ENCODE data around the gene CRX. TPM values are rescaled to one million over a fixed set of nuclear protein-coding genes. Genes with fewer than 3 reads are reported as not detected.
"Not testable (repeated sequence)": the region's sequence is repeated elsewhere in the genome, so short reads cannot be mapped to it uniquely, and the experiment has no call there.

CRX gene
- total and polyA plus RNA-seq, 5 experiments from 2014 or later = not detected

DNA sequence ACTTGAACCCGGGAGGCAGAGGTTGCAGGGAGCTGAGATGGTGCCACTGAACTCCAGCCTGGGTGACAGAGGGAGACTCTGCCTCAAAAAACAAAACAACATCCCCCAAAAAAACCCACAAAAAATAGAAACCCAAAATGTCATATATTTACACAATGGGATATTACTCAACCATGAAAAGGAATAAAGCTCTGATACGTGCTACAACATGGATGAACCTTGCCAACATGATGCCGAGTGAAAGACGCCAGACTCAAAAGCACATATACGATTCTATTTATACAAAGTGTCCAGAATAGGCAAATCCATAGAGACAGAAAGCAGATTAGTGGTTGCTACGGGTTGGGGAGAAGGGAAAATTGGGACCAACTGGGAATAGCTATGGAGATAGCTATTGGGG lies 15.3 kb upstream of the CRX start:
- Mint-ChIP-seq H3K9me3 (no peaks in the 10 kb centered on the region), H3K4me3 (no peak overlapping the region), H3K36me3 (no peaks in the 10 kb centered on the region), H3K4me1 (no peaks in the 10 kb centered on the region), H3K27ac (no peak overlapping the region), H3K27me3 (peaks cover 0 to 7% (median 2%) of the 10 kb centered on the region in 5 donors)
- no peak for DNase-seq
- POLR2A ChIA-PET = no interaction called here
- no peak for ATAC-seq

DNA sequence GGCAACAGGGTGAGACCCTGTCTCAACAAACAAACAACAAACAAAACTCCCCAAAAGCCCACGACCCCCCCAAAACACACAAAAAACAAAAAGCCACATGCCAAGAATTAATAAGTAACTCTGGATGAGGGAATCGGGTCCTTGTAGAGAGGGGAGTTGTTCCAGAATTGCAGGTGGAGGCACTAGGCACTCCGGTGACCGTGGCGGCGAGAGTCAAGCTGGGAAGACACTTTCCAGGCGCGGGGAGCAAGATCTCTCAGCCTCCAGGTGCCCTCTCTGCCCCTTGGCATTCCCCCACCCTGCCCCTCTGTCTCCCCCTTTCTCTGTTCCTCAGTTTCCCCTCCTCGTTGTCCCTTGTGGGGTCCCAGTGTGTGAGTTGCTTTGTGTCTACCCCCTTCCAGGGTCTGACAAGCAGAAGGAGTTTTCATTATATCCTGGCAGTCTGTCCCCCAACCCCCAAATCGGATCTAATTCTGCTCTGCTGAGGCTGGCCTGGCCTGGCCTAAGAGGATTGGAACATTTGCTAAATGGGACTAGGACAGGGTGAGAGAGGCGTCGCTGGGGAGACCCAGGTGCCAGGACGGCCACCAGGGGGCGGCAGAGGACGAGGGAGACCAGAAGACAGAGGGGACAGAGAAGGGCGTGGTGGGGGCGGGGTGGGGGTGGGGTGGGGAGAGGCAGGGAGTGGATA lies 8.3 kb upstream of the CRX start:
- DNase-seq = peak; percentile 47 to 87 (median 70)
- H3K4me3 Mint-ChIP-seq = no peak overlapping the region
- H3K4me1 Mint-ChIP-seq = peaks cover 0 to 6% (median under 1%) of the 10 kb centered on the region in 4 donors
- POLR2A ChIA-PET = no interaction called here
- no peaks in the 10 kb centered on the region for H3K36me3 Mint-ChIP-seq
- peak; percentile 71 to 76 for ATAC-seq
- H3K27ac Mint-ChIP-seq = peak overlapping the region in 1 of 10 donors; percentile 45
- no peaks in the 10 kb centered on the region for H3K9me3 Mint-ChIP-seq
- peaks cover 4 to 15% (median 8%) of the 10 kb centered on the region in 5 donors for H3K27me3 Mint-ChIP-seq

DNA sequence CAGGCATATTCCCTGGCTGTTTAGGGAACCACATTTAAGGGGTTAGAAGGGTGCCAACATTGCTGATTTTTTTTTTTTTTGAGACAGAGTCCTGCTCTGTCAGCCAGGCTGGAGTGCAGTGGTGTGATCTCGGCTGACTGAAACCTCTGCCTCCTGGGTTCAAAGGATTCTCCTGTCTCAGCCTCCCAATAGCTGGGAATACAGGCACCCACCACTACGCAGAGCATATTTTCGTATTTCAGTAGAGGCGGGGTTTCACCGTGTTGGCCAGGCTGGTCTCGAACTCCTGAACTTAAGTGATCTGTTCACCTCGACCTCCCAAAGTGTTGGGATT lies 7.8 kb upstream of the CRX start:
- Mint-ChIP-seq H3K9me3 (no peaks in the 10 kb centered on the region), H3K27me3 (peaks cover 9 to 19% (median 13%) of the 10 kb centered on the region in 5 donors), H3K4me3 (no peak overlapping the region), H3K4me1 (peaks cover 0 to 6% (median under 1%) of the 10 kb centered on the region in 4 donors), H3K36me3 (no peaks in the 10 kb centered on the region), H3K27ac (no peak overlapping the region)
- DNase-seq (peak in 1 of 10 donors; percentile 8), ATAC-seq (no peak)
- POLR2A ChIA-PET = no interaction called here

DNA sequence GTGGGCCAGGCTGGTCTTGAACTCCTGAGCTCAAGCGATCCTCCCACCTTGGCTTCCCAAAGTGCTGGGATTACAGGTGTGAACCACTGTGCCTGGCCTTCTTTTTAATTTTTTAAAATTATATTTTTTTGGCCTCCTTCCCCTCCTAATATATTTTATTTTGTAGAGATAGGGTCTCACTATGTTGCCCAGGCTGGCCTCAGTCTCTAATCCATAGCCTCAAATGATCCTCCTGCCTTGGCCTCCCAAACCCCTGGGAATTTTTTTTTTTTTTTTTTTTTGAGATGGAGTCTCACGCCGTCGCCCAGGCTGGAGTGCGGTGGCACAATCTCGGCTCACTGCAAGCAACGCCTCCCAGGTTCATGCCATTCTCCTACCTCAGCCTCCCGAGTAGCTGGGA lies 5.5 kb upstream of the CRX start:
- not testable (repeated sequence) for H3K27ac Mint-ChIP-seq

DNA sequence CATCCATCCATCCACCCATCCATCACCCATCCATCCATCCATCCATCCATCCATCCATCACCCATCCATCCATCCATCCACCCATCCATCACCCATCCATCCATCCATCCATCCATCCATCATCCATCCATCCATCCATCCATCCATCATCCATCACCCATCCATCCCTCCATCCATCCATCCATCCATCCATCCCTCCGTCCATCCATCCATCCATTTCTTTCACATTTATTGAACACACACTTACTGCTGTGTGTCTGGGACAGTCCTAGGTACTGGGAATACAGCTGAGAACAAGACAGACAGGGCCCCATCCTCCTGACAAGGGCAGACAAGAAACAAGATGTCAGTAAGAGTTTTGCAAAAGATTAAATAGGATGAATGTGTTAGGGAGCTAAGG lies 3.5 kb upstream of the CRX start:
- POLR2A ChIA-PET, H3K4me3 Mint-ChIP-seq, H3K4me1 Mint-ChIP-seq, H3K36me3 Mint-ChIP-seq, H3K27ac Mint-ChIP-seq, H3K9me3 Mint-ChIP-seq, ATAC-seq, DNase-seq: not testable (repeated sequence)
- H3K27me3 Mint-ChIP-seq = peaks cover 20 to 48% (median 40%) of the 10 kb centered on the region in 5 donors

More for the DNA sequence above, 5.5 kb upstream of the CRX start:
- POLR2A ChIA-PET, H3K9me3 Mint-ChIP-seq, H3K4me1 Mint-ChIP-seq, ATAC-seq, H3K4me3 Mint-ChIP-seq, H3K36me3 Mint-ChIP-seq, DNase-seq: not testable (repeated sequence)
- H3K27me3 Mint-ChIP-seq = peaks cover 20 to 36% (median 34%) of the 10 kb centered on the region in 5 donors

DNA sequence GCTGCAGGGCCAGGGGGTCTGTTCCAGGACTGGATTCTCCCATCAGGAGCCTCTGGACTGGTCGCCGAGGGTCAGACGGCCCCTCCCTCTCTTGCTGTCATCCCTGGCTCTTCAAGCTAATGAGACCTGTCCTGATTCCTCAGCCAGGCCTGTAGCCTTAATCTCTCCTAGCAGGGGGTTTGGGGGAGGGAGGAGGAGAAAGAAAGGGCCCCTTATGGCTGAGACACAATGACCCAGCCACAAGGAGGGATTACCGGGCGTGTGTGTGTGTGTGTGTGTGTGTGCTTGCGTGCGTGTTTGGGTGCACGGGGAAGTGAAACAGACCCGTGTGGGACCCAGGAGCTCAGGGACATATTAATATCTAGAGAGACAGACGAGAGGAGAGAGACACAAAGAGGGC lies 1.9 kb upstream of the CRX start:
- no peak overlapping the region for H3K4me3 Mint-ChIP-seq
- peaks cover 0 to 6% (median 0%) of the 10 kb centered on the region in 4 donors for H3K4me1 Mint-ChIP-seq
- ATAC-seq (no peak), DNase-seq (no peak)
- H3K27ac Mint-ChIP-seq = peak overlapping the region in 1 of 10 donors; percentile 8
- H3K27me3 Mint-ChIP-seq = peaks cover 20 to 45% (median 38%) of the 10 kb centered on the region in 5 donors
- H3K9me3 Mint-ChIP-seq = no peaks in the 10 kb centered on the region
- no peaks in the 10 kb centered on the region for H3K36me3 Mint-ChIP-seq
- POLR2A ChIA-PET = no interaction called here

DNA sequence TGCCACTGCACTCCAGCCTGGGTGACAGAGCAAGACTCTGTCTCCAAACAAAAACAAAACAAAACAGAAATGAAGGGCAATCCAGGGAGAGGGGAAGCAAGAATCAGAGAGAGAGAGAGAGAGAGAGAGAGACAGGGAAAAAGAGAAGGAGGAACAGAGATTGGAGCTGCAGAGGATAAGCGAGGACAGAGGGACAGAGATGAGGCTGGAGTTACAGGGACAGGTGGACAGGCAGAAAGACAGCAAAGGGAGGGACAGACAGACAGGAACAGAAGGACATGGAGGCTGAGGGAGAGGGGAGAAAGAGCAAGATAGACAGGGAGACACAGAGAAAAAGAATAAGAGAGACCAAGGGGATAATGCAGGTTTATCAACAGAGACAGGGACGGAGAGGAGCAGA lies 1.3 kb upstream of the CRX start:
- Mint-ChIP-seq H3K4me3 (no peak overlapping the region), H3K36me3 (no peaks in the 10 kb centered on the region), H3K27me3 (peaks cover 20 to 45% (median 38%) of the 10 kb centered on the region in 5 donors), H3K27ac (peak overlapping the region in 1 of 10 donors; percentile 9), H3K4me1 (peaks cover 0 to 6% (median 0%) of the 10 kb centered on the region in 4 donors), H3K9me3 (no peaks in the 10 kb centered on the region)
- POLR2A ChIA-PET = no interaction called here
- ATAC-seq (no peak), DNase-seq (no peak)

DNA sequence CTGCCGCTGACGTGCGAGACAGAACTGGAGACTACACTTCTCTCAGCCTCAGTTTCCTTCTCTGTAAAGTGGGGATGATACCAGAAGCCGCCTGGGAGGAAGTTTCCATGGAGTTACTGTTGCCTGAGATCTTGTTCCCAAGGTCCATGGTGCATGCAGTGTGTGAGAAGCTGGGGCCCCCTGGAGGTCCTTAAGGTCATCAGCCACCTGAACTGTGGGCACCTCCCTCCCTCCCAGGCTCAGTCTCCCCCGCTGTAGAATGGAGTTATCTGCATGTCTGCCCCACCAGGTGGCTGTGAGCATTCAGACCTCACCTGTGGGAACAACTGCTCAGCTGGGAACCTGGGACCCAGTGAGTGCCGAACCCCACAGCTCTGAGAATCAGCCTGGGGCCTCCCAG lies 2.7 kb downstream of the CRX start:
- peaks cover 10 to 32% (median 25%) of the 10 kb centered on the region in 5 donors for H3K27me3 Mint-ChIP-seq
- no peak overlapping the region for H3K4me3 Mint-ChIP-seq
- H3K4me1 Mint-ChIP-seq = peaks cover 0 to 6% (median 0%) of the 10 kb centered on the region in 4 donors
- ATAC-seq = no peak
- peaks cover 0 to 3% (median 0%) of the 10 kb centered on the region in 9 donors for H3K9me3 Mint-ChIP-seq
- POLR2A ChIA-PET = no interaction called here
- H3K27ac Mint-ChIP-seq = no peak overlapping the region
- no peak for DNase-seq
- peaks cover 0 to 2% (median 0%) of the 10 kb centered on the region in 3 donors for H3K36me3 Mint-ChIP-seq

DNA sequence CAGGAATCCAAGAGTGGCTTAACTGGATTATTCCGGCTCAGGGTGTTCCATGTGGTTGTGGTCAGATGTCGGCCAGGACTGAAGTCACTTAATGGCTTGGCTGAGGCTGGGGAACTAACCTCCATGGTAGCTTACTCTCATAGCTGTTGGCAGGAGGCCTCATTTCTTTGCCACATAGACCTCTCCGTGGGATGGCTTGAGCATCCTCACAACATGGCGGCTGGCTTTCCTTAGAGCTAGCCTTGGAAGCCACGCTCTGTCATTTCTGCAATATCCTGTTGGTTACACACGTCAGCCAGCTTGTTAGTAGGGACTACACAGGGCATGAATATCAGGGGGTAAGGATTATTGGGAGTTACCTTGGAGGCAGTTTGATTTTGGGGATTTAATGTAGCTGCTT lies 5.1 kb downstream of the CRX start:
- Mint-ChIP-seq H3K4me3 (no peak overlapping the region), H3K27ac (no peak overlapping the region), H3K36me3 (peaks cover 0 to 2% (median 0%) of the 10 kb centered on the region in 3 donors), H3K4me1 (no peaks in the 10 kb centered on the region), H3K27me3 (peaks cover 0 to 11% (median 8%) of the 10 kb centered on the region in 5 donors), H3K9me3 (peaks cover 0 to 3% (median 0%) of the 10 kb centered on the region in 9 donors)
- no peak for ATAC-seq
- no peak for DNase-seq
- POLR2A ChIA-PET = no interaction called here

DNA sequence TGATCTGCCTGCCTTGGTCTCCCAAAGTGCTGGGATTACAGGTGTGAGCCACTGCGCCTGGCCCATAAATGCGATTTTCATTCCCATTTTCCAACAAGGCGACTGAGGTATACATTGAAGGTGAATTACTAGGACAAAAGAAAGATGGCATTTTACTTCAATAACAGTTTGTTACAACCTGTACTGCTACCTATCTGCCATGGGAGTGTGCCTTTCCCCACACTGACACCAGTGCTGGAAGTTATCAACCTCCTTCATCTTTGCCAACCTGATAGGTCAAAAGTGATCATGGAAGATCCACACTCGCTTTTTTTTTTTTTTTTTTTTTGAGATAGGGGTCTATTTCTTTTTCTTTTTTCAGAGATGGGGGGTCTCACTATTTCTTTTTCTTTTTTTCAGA lies 11.0 kb downstream of the CRX start:
- DNase-seq = no peak
- no peak for ATAC-seq
- no peaks in the 10 kb centered on the region for H3K9me3 Mint-ChIP-seq
- peaks cover 2 to 11% (median 4%) of the 10 kb centered on the region in 5 donors for H3K27me3 Mint-ChIP-seq
- H3K4me1 Mint-ChIP-seq = no peaks in the 10 kb centered on the region
- no peaks in the 10 kb centered on the region for H3K36me3 Mint-ChIP-seq
- POLR2A ChIA-PET = no interaction called here
- H3K4me3 Mint-ChIP-seq = no peak overlapping the region
- H3K27ac Mint-ChIP-seq = no peak overlapping the region

DNA sequence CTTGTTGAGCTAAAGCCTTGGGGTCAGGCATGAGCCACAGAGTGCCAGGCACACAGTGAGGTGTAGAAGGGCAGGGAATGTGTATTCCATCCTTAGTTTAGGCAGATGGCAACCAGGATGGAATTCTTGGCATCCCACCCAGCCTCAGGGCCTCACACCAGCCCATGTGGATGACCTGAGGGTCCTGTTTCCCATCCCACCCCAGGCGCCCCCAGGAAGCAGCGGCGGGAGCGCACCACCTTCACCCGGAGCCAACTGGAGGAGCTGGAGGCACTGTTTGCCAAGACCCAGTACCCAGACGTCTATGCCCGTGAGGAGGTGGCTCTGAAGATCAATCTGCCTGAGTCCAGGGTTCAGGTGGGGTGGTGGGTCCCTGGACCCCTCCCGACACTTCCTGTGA lies 14.3 kb downstream of the CRX start:
- ATAC-seq = no peak
- POLR2A ChIA-PET = no interaction called here

DNA sequence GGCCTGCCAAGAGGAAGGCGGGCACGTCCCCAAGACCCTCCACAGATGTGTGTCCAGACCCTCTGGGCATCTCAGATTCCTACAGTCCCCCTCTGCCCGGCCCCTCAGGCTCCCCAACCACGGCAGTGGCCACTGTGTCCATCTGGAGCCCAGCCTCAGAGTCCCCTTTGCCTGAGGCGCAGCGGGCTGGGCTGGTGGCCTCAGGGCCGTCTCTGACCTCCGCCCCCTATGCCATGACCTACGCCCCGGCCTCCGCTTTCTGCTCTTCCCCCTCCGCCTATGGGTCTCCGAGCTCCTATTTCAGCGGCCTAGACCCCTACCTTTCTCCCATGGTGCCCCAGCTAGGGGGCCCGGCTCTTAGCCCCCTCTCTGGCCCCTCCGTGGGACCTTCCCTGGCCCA lies 17.7 kb downstream of the CRX start:
- POLR2A ChIA-PET = no interaction called here
- H3K4me3 Mint-ChIP-seq = no peak overlapping the region
- ATAC-seq (no peak), DNase-seq (no peak)
- H3K27ac Mint-ChIP-seq = no peak overlapping the region
- peaks cover 4 to 34% (median 22%) of the 10 kb centered on the region in 5 donors for H3K27me3 Mint-ChIP-seq
- no peaks in the 10 kb centered on the region for H3K36me3 Mint-ChIP-seq
- peaks cover 0 to 3% (median 0%) of the 10 kb centered on the region in 4 donors for H3K4me1 Mint-ChIP-seq
- no peaks in the 10 kb centered on the region for H3K9me3 Mint-ChIP-seq

More for the DNA sequence above, 14.3 kb downstream of the CRX start:
- Mint-ChIP-seq H3K36me3 (no peaks in the 10 kb centered on the region), H3K27me3 (peaks cover 0 to 11% (median 2%) of the 10 kb centered on the region in 5 donors), H3K4me1 (no peaks in the 10 kb centered on the region), H3K27ac (no peak overlapping the region), H3K9me3 (no peaks in the 10 kb centered on the region), H3K4me3 (no peak overlapping the region)
- no peak for DNase-seq

DNA sequence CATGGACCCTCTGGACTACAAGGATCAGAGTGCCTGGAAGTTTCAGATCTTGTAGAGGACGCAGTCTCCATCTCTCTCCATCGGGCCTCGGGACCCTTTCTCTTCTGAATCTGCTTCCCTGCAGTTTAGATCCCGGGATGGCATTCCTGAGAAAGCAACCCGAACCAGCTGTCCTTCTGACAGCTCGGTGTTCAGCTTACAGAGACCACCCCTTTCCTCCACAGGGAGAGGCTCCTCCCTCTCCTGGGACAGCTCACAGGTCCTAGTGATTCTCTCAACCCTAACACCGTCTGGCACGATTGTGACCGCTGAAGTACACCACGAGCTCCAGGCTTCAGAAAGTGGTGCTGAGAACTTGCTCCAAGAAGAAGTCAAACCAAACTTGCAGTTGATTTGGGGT lies 18.2 kb downstream of the CRX start:
- Mint-ChIP-seq H3K27me3 (peaks cover 4 to 34% (median 22%) of the 10 kb centered on the region in 5 donors), H3K4me1 (peaks cover 0 to 3% (median 0%) of the 10 kb centered on the region in 4 donors), H3K4me3 (no peak overlapping the region), H3K27ac (no peak overlapping the region), H3K9me3 (no peaks in the 10 kb centered on the region), H3K36me3 (no peaks in the 10 kb centered on the region)
- no peak for DNase-seq
- POLR2A ChIA-PET = no interaction called here
- no peak for ATAC-seq

DNA sequence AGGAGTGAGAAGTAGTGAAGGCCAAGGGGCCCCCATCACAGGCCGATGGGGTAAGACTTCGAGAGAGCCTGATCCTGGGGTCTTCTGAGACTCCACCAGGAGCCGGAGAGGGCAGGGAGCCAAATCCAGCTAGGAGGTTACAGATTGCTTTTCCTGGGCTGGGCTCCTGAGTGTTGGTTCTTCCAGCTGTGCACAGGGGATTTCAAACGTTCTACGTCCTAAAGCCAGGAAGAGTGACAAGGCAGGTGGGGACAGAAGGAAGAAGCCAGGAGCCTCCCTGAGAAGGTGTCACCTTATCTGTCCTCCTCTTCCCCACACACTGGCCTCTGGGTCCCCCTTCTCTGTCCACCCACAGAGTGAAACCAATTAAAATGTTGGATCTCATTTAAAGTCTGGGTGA lies 21.2 kb downstream of the CRX start:
- ATAC-seq (no peak), DNase-seq (no peak)
- no peak overlapping the region for H3K4me3 Mint-ChIP-seq
- H3K4me1 Mint-ChIP-seq = peaks cover 0 to 4% (median 0%) of the 10 kb centered on the region in 4 donors
- peaks cover 0 to 2% (median 0%) of the 10 kb centered on the region in 9 donors for H3K9me3 Mint-ChIP-seq
- H3K27me3 Mint-ChIP-seq = peaks cover 11 to 57% (median 30%) of the 10 kb centered on the region in 5 donors
- H3K36me3 Mint-ChIP-seq = no peaks in the 10 kb centered on the region
- POLR2A ChIA-PET = no interaction called here
- H3K27ac Mint-ChIP-seq = no peak overlapping the region

All from naive thymus-derived CD8-positive, alpha-beta T cell (primary cell).